HepG2 (cell line): Measurements from ENCODE around the gene TMEM31. TPM values are rescaled to one million over a fixed set of nuclear protein-coding genes. Genes with fewer than 3 reads are reported as not detected.

Experiments
- ATAC-seq: fragments of 200-7000 bp; cut with Tn5 transposase; 3 replicates; pipeline ENCODE4 v1.9.1; 2020; ENCODE audit warnings: mild to moderate bottlenecking, moderate library complexity
- BruUV-seq: library from RNA; stranded (reverse); fragments of 400-500 nt; replicated peaks from 2 replicates; lab custom pipeline; 2021; lab: Mats Ljungman, UMichigan
- CTCF ChIA-PET: fragments of 300-600 bp; formaldehyde crosslinking; extraction: SDS; loops from one replicate; lab custom pipeline; 2021; ENCODE audit warnings: low total read pairs, inconsistent platforms, low intra/inter-chr PET ratio; lab: Yijun Ruan, JAX
- POLR2A ChIA-PET: fragments of 350-600 bp; sonication (Branson Sonifier 250); formaldehyde crosslinking; loops from one replicate; lab custom pipeline; 2020; ENCODE audit warnings: antibody characterized with exemption, inconsistent platforms; lab: Yijun Ruan, JAX
- DNase-seq: peaks from one replicate; pipeline ENCODE4 v3.0.0-alpha.2; 2015; ENCODE audit warnings: low spot score
- FAIRE-seq: peaks from 3 replicates; lab custom pipeline; 2011; peaks lifted over from hg19 to GRCh38; lab: Jason Lieb, UNC
- H2AFZ ChIP-seq: one replicate; pipeline ENCODE4 v1.6.1; 2011; ENCODE audit warnings: low read length, inconsistent platforms
- H3K27ac ChIP-seq: fragments of 300-600 bp; 3 replicates; pipeline ENCODE4 v1.8.0; 2011; ENCODE audit warnings: mixed run types, mild to moderate bottlenecking, mixed read lengths, low read length, inconsistent platforms; ENCODE audit not compliant: insufficient read depth; ENCODE audit errors: extremely low read length
- H3K27me3 ChIP-seq, 2 experiments: fragments of 200-600 bp in 1 of 2; 2 replicates in 1 of 2; 3 replicates in 1 of 2; pipeline versions ENCODE4 v1.6.0 to v1.8.0; 2011; ENCODE audit warnings: low read length in 2 of 2, mild to moderate bottlenecking in 2 of 2, moderate library complexity in 2 of 2, inconsistent platforms in 1 of 2; ENCODE audit not compliant: insufficient read depth in 2 of 2, control insufficient read depth in 1 of 2
- H3K36me3 ChIP-seq, 2 experiments: fragments of 200-600 bp in 1 of 2; replicated peaks in 1 of 2; 2 replicates in 1 of 2; 3 replicates in 1 of 2; pipeline versions ENCODE4 v1.5.1 to v1.8.0; 2011; ENCODE audit warnings: low read length in 2 of 2, inconsistent platforms in 1 of 2; ENCODE audit not compliant: insufficient read depth in 2 of 2, control insufficient read depth in 1 of 2
- H3K4me1 ChIP-seq: 2 replicates; pipeline ENCODE4 v1.5.1; 2012; ENCODE audit warnings: low read length, inconsistent platforms; ENCODE audit not compliant: insufficient read depth
- H3K4me2 ChIP-seq: 2 replicates; pipeline ENCODE4 v1.6.0; 2011; ENCODE audit warnings: low read depth, low read length, inconsistent platforms
- H3K4me3 ChIP-seq, 3 experiments: fragments of 200-600 bp in 1 of 3; sonication (generic), shearing (Covaris generic) in 1 of 3; replicated peaks in 1 of 3; 2 replicates each; pipeline ENCODE4 v1.5.1; 2011 to 2016; ENCODE audit warnings: low read length in 3 of 3, inconsistent platforms in 2 of 3, low read depth in 2 of 3, mild to moderate bottlenecking in 2 of 3, control low read depth in 1 of 3, mixed read lengths in 1 of 3; ENCODE audit not compliant: insufficient read depth in 1 of 3
- H3K79me2 ChIP-seq: one replicate; pipeline ENCODE4 v1.6.1; 2011; ENCODE audit warnings: low read length, inconsistent platforms; ENCODE audit not compliant: insufficient read depth
- H3K9ac ChIP-seq: 2 replicates; pipeline ENCODE4 v1.6.0; 2011; ENCODE audit warnings: mild to moderate bottlenecking, low read depth, low read length, inconsistent platforms; ENCODE audit not compliant: insufficient read depth
- H3K9me3 ChIP-seq: 2 replicates; pipeline ENCODE4 v1.5.1; 2012; ENCODE audit warnings: mild to moderate bottlenecking, low read length
- H4K20me1 ChIP-seq: 2 replicates; pipeline ENCODE4 v1.6.0; 2011; ENCODE audit warnings: inconsistent platforms, mild to moderate bottlenecking, low read length, moderate library complexity; ENCODE audit not compliant: insufficient read depth
- CCDC6 ChIP-seq: sonication (generic); formaldehyde crosslinking; IDR thresholded peaks from 2 replicates; pipeline ENCODE4 v1.8.1; 2022; ENCODE audit warnings: mild to moderate bottlenecking, missing genetic modification reagents, moderate library complexity
- E2F2 ChIP-seq: sonication (generic); formaldehyde crosslinking; IDR thresholded peaks from 2 replicates; pipeline ENCODE4 v1.4.0; 2020; ENCODE audit warnings: missing genetic modification reagents, borderline replicate concordance
- MXI1 ChIP-seq: IDR thresholded peaks from 3 replicates; pipeline ENCODE4 v1.6.1; 2012; ENCODE audit warnings: low read depth, low read length, inconsistent platforms, borderline replicate concordance
- RFXAP ChIP-seq: sonication (generic); formaldehyde crosslinking; IDR thresholded peaks from 2 replicates; pipeline ENCODE4 v1.4.0; 2020; ENCODE audit warnings: missing genetic modification reagents, borderline replicate concordance
- ZNF274 ChIP-seq: sonication (generic); formaldehyde crosslinking; IDR thresholded peaks from 2 replicates; pipeline ENCODE4 v1.5.1; 2020; ENCODE audit warnings: mild to moderate bottlenecking, missing genetic modification reagents
- WGBS: methylation state at CpG from one replicate; pipeline ENCODE4 v1.1.6; 2017; ENCODE audit warnings: low lambda C conversion rate; 5-methylcytosine and 5-hydroxymethylcytosine counted together
- in situ Hi-C: cut with HindIII; loops from 2 replicates; pipeline ENCODE4 v1.10.0; 2017; ENCODE audit warnings: low pct_unique_long_range_greater_than_20kb; ENCODE audit not compliant: extremely low pct_ligation_motif_present
- intact Hi-C: fragments of 100-400 bp; cut with micrococcal nuclease; formaldehyde crosslinking; loops from one replicate; pipeline ENCODE4 v1.10.0; 2022; ENCODE audit not compliant: unreplicated experiment
- polyA plus RNA-seq, 8 experiments: library from polyadenylated mRNA; depleted of rRNA in 3 of 8; stranded (reverse) in 7 of 8; unstranded in 1 of 8; fragments of >200 nt; fragmentation: Illumina TruSeq in 4 of 8; extraction: Trizol in 4 of 8; gene quantifications; 2 replicates each; pipeline versions ENCODE4 v1.2.1 to v1.2.3, GENCODE V29; 2011 to 2016; ENCODE audit warnings: low read depth in 4 of 8, missing spikeins in 1 of 8, mixed read lengths in 1 of 8; ENCODE audit not compliant: insufficient read depth in 1 of 8
- total RNA-seq, 5 experiments: library from RNA; depleted of rRNA; stranded (reverse); fragments of >200 nt; fragmentation: Illumina TruSeq; extraction: Trizol; gene quantifications; 2 replicates each; pipeline ENCODE4 v1.2.3, GENCODE V29; 2016; ENCODE audit warnings: low read depth in 1 of 5
- TF ChIP-seq, protein P1 (sequence below): sonication (generic); formaldehyde crosslinking; IDR thresholded peaks from 2 replicates; pipeline ENCODE4 v1.5.1; 2020; ENCODE audit warnings: mild to moderate bottlenecking, missing genetic modification reagents, moderate library complexity
- TF ChIP-seq, protein P2 (sequence below): sonication (generic); formaldehyde crosslinking; IDR thresholded peaks from 2 replicates; pipeline ENCODE4 v1.4.0; 2020; ENCODE audit warnings: mild to moderate bottlenecking, missing genetic modification reagents

TMEM31 gene
- total and polyA plus RNA-seq, 2 of the 13 experiments (the other 11 are each of a cell fraction or from before 2014, with no cell fraction given) = 0.16 TPM; not detected in 1

- no peak for TF ChIP-seq E2F2 (CRISPR knock-in tag)
- TF ChIP-seq ZNF274 (CRISPR knock-in tag) = no peak
- ATAC-seq (no peak), DNase-seq (no peak), FAIRE-seq (no peak)
- Histone ChIP-seq H3K4me3 (no peak overlapping the region), H3K27me3 (no peaks in the 10 kb centered on the region), H3K9me3 (no peaks in the 10 kb centered on the region), H3K79me2 (no peaks in the 10 kb centered on the region), H2AFZ (no peak overlapping the region), H3K36me3 (no peaks in the 10 kb centered on the region), H3K27ac (no peak overlapping the region), H3K4me1 (no peaks in the 10 kb centered on the region), H3K9ac (no peak overlapping the region), H3K4me2 (no peak overlapping the region), H4K20me1 (no peaks in the 10 kb centered on the region)
- ChIA-PET CTCF (no interaction called here), POLR2A (no interaction called here)
- BruUV-seq = no TSS peak
- intact Hi-C loops (no loop called here), in situ Hi-C loops (no loop called here)
Measured at GRCh38 chrX:103737696-103738095, 27.0 kb downstream of the TMEM31 start.

- Histone ChIP-seq H2AFZ (no peak overlapping the region), H3K4me3 (no peak overlapping the region), H3K36me3 (no peaks in the 10 kb centered on the region), H3K4me2 (no peak overlapping the region), H3K27ac (no peak overlapping the region), H4K20me1 (no peaks in the 10 kb centered on the region), H3K27me3 (no peaks in the 10 kb centered on the region), H3K4me1 (no peaks in the 10 kb centered on the region), H3K9ac (no peak overlapping the region), H3K79me2 (no peaks in the 10 kb centered on the region), H3K9me3 (no peaks in the 10 kb centered on the region)
- ChIA-PET CTCF (no interaction called here), POLR2A (no interaction called here)
- DNase-seq (no peak), FAIRE-seq (no peak), ATAC-seq (no peak)
- in situ Hi-C loops (no loop called here), intact Hi-C loops (no loop called here)
- BruUV-seq = no TSS peak
- WGBS = 0% methylated on average over 1 of the region's 1 CpG
- TF ChIP-seq CCDC6 (CRISPR knock-in tag) (no peak), RFXAP (no peak), MXI1 (no peak)
- TF ChIP-seq, protein P1, sequence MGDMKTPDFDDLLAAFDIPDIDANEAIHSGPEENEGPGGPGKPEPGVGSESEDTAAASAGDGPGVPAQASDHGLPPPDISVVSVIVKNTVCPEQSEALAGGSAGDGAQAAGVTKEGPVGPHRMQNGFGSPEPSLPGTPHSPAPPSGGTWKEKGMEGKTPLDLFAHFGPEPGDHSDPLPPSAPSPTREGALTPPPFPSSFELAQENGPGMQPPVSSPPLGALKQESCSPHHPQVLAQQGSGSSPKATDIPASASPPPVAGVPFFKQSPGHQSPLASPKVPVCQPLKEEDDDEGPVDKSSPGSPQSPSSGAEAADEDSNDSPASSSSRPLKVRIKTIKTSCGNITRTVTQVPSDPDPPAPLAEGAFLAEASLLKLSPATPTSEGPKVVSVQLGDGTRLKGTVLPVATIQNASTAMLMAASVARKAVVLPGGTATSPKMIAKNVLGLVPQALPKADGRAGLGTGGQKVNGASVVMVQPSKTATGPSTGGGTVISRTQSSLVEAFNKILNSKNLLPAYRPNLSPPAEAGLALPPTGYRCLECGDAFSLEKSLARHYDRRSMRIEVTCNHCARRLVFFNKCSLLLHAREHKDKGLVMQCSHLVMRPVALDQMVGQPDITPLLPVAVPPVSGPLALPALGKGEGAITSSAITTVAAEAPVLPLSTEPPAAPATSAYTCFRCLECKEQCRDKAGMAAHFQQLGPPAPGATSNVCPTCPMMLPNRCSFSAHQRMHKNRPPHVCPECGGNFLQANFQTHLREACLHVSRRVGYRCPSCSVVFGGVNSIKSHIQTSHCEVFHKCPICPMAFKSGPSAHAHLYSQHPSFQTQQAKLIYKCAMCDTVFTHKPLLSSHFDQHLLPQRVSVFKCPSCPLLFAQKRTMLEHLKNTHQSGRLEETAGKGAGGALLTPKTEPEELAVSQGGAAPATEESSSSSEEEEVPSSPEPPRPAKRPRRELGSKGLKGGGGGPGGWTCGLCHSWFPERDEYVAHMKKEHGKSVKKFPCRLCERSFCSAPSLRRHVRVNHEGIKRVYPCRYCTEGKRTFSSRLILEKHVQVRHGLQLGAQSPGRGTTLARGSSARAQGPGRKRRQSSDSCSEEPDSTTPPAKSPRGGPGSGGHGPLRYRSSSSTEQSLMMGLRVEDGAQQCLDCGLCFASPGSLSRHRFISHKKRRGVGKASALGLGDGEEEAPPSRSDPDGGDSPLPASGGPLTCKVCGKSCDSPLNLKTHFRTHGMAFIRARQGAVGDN = no peak
- TF ChIP-seq, protein P2, sequence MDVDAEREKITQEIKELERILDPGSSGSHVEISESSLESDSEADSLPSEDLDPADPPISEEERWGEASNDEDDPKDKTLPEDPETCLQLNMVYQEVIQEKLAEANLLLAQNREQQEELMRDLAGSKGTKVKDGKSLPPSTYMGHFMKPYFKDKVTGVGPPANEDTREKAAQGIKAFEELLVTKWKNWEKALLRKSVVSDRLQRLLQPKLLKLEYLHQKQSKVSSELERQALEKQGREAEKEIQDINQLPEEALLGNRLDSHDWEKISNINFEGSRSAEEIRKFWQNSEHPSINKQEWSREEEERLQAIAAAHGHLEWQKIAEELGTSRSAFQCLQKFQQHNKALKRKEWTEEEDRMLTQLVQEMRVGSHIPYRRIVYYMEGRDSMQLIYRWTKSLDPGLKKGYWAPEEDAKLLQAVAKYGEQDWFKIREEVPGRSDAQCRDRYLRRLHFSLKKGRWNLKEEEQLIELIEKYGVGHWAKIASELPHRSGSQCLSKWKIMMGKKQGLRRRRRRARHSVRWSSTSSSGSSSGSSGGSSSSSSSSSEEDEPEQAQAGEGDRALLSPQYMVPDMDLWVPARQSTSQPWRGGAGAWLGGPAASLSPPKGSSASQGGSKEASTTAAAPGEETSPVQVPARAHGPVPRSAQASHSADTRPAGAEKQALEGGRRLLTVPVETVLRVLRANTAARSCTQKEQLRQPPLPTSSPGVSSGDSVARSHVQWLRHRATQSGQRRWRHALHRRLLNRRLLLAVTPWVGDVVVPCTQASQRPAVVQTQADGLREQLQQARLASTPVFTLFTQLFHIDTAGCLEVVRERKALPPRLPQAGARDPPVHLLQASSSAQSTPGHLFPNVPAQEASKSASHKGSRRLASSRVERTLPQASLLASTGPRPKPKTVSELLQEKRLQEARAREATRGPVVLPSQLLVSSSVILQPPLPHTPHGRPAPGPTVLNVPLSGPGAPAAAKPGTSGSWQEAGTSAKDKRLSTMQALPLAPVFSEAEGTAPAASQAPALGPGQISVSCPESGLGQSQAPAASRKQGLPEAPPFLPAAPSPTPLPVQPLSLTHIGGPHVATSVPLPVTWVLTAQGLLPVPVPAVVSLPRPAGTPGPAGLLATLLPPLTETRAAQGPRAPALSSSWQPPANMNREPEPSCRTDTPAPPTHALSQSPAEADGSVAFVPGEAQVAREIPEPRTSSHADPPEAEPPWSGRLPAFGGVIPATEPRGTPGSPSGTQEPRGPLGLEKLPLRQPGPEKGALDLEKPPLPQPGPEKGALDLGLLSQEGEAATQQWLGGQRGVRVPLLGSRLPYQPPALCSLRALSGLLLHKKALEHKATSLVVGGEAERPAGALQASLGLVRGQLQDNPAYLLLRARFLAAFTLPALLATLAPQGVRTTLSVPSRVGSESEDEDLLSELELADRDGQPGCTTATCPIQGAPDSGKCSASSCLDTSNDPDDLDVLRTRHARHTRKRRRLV = no peak
Measured at GRCh38 chrX:103739421-103739820, 28.7 kb downstream of the TMEM31 start.
